MCF 10A (cell line): ENCODE results near the gene PRLR. TPM values are rescaled to one million over a fixed set of nuclear protein-coding genes. Genes with fewer than 3 reads are reported as not detected.
"Not testable (repeated sequence)": the region's sequence is repeated elsewhere in the genome, so short reads cannot be mapped to it uniquely, and the experiment has no call there.

Experiments
- BruUV-seq: library from RNA; stranded (reverse); fragments of 400-500 nt; replicated peaks from 2 replicates; lab custom pipeline; 2021; lab: Mats Ljungman, UMichigan
- CTCF ChIA-PET: fragments of 300-600 bp; sonication (Branson Sonifier 250); formaldehyde crosslinking; extraction: SDS; loops from one replicate; lab custom pipeline; 2021; ENCODE audit warnings: antibody characterized with exemption, inconsistent platforms; lab: Yijun Ruan, JAX
- POLR2A ChIA-PET: fragments of 300-600, 350-650 bp; sonication (Branson Sonifier 250); formaldehyde crosslinking; extraction: SDS; loops from one replicate; lab custom pipeline; 2020; ENCODE audit warnings: antibody characterized with exemption, inconsistent platforms; lab: Yijun Ruan, JAX
- DNase-seq: peaks from one replicate; pipeline ENCODE4 v3.0.0-alpha.2; 2018; ENCODE audit not compliant: unreplicated experiment
- H3K27ac Mint-ChIP-seq: one replicate; pipeline ENCODE4 v1.8.0; 2022; ENCODE audit warnings: mild to moderate bottlenecking, low read depth, mixed read lengths; ENCODE audit not compliant: unreplicated experiment
- H3K27me3 Mint-ChIP-seq: one replicate; pipeline ENCODE4 v1.8.0; 2022; ENCODE audit warnings: mixed read lengths; ENCODE audit not compliant: insufficient read depth, unreplicated experiment
- H3K36me3 Mint-ChIP-seq: one replicate; pipeline ENCODE4 v1.8.0; 2022; ENCODE audit warnings: mild to moderate bottlenecking, moderate library complexity, mixed read lengths; ENCODE audit not compliant: insufficient read depth, unreplicated experiment
- H3K4me1 Mint-ChIP-seq: one replicate; pipeline ENCODE4 v1.8.0; 2022; ENCODE audit warnings: mixed read lengths; ENCODE audit not compliant: insufficient read depth, unreplicated experiment
- H3K4me3 Mint-ChIP-seq: one replicate; pipeline ENCODE4 v1.8.0; 2022; ENCODE audit warnings: mild to moderate bottlenecking, moderate library complexity, mixed read lengths; ENCODE audit not compliant: unreplicated experiment
- H3K9me3 Mint-ChIP-seq: one replicate; pipeline ENCODE4 v1.8.0; 2022; ENCODE audit warnings: mixed read lengths; ENCODE audit not compliant: unreplicated experiment
- intact Hi-C: fragments of 100-400 bp; cut with micrococcal nuclease; formaldehyde crosslinking; loops from 2 replicates; pipeline ENCODE4 v1.14.1; 2022
- total RNA-seq: library from RNA; stranded (reverse); gene quantifications from 2 replicates; pipeline ENCODE4 v1.2.3, GENCODE V29; 2022
- TF ChIP-seq, protein P1 (sequence below): fragments of 200-600 bp; IDR thresholded peaks from one replicate; pipeline ENCODE4 v1.8.0; 2022; ENCODE audit warnings: antibody characterized with exemption, mild to moderate bottlenecking; ENCODE audit not compliant: unreplicated experiment

PRLR gene
- total RNA-seq, 1 experiment from 2014 or later: 0.16 TPM

DNA sequence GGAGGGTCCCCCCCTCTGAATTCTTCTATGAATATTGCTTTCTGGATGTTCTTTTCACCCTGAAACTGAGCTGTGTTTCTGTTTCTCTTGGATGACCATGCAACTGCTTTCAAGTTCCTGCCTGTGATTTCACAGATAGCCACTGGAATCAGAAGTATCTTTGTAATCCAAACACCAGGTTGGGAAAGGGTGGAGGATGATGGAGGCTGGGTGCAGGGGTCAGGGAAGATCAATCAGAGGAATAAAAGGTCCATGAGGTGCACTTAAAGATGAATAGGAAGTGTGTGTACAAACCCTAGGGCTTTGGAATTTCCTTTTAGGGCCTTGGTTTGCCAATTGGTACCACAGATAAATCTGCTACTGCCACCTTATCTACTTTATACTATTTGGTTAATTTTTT is 114.4 kb downstream of the PRLR start:
- CTCF ChIA-PET: interaction anchor here (0.9 to 1.0 kb wide), 2 partner anchors 9 to 87 kb away, joined by 3 read pairs; no protein-coding TSS in a partner anchor
- peaks cover 8% of the 10 kb centered on the region for H3K4me1 Mint-ChIP-seq
- H3K27ac Mint-ChIP-seq: no peak overlapping the region
- no peaks in the 10 kb centered on the region for H3K9me3 Mint-ChIP-seq
- POLR2A ChIA-PET: no interaction called here
- TF ChIP-seq, protein P1, sequence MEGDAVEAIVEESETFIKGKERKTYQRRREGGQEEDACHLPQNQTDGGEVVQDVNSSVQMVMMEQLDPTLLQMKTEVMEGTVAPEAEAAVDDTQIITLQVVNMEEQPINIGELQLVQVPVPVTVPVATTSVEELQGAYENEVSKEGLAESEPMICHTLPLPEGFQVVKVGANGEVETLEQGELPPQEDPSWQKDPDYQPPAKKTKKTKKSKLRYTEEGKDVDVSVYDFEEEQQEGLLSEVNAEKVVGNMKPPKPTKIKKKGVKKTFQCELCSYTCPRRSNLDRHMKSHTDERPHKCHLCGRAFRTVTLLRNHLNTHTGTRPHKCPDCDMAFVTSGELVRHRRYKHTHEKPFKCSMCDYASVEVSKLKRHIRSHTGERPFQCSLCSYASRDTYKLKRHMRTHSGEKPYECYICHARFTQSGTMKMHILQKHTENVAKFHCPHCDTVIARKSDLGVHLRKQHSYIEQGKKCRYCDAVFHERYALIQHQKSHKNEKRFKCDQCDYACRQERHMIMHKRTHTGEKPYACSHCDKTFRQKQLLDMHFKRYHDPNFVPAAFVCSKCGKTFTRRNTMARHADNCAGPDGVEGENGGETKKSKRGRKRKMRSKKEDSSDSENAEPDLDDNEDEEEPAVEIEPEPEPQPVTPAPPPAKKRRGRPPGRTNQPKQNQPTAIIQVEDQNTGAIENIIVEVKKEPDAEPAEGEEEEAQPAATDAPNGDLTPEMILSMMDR: no peak
- intact Hi-C loops: no loop called here
- peaks cover 5% of the 10 kb centered on the region for H3K27me3 Mint-ChIP-seq
- BruUV-seq: no TSS peak
- peaks cover 4% of the 10 kb centered on the region for H3K36me3 Mint-ChIP-seq
- H3K4me3 Mint-ChIP-seq: no peak overlapping the region
- no peak for DNase-seq

DNA sequence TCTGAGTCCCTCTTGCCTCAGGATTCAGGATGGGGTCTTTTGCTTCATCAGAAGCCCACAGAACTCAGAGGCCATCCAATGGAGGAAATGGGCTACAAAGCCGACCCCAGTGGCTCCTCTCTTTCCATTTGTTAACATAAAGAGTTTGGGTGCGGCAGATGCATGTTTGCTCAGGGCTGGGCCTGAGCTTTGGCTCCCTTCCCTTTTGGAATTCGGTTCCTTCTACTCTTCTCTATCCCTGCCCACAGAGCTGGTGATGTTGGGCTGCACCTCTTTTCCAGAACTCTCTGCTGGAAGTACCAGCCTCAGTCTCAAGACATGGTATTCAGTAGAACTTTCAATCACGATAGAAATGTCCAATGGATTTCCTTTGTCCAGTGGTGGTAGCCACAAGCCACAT is 115.6 kb downstream of the PRLR start:
- intact Hi-C loops: no loop called here
- Mint-ChIP-seq H3K27me3 (peaks cover 11% of the 10 kb centered on the region), H3K4me3 (no peak overlapping the region), H3K9me3 (no peaks in the 10 kb centered on the region), H3K36me3 (peaks cover 4% of the 10 kb centered on the region), H3K27ac (no peak overlapping the region), H3K4me1 (peaks cover 8% of the 10 kb centered on the region)
- POLR2A ChIA-PET: no interaction called here
- DNase-seq: no peak
- TF ChIP-seq, protein P1: no peak
- CTCF ChIA-PET: interaction anchor here (0.7 to 0.8 kb wide), 2 partner anchors 111 to 321 kb away, joined by 3 read pairs; no protein-coding TSS in a partner anchor
- no TSS peak for BruUV-seq

DNA sequence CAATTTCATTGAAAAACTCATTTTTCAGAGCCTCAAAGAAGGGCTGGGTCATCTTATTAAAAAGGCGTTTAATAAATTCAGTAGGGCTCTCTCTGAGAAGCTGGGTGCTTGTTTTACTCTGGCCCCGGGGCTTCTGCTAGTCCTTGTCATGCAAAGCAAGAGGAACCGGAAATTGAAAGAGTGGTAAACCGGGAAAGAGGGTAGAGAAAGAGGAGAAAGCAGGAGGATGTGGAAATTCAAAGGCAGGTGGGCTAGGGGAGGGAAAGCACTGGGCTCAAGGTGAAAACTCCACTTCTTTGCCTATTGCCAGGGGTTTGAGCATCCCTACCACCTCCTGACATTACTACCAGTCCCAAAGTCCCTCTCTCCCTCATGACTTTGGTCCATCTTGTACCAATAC is 118.0 kb downstream of the PRLR start:
- CTCF ChIA-PET: no interaction called here
- TF ChIP-seq, protein P1: no peak
- POLR2A ChIA-PET: no interaction called here
- intact Hi-C loops: no loop called here
- Mint-ChIP-seq H3K9me3 (no peaks in the 10 kb centered on the region), H3K4me1 (no peaks in the 10 kb centered on the region), H3K27ac (no peak overlapping the region), H3K27me3 (peaks cover 11% of the 10 kb centered on the region), H3K36me3 (peaks cover 4% of the 10 kb centered on the region), H3K4me3 (no peak overlapping the region)
- no peak for DNase-seq
- BruUV-seq: no TSS peak

- H3K4me1 Mint-ChIP-seq, H3K4me3 Mint-ChIP-seq, H3K9me3 Mint-ChIP-seq, POLR2A ChIA-PET, H3K27me3 Mint-ChIP-seq, DNase-seq, H3K36me3 Mint-ChIP-seq, intact Hi-C loops, H3K27ac Mint-ChIP-seq, BruUV-seq: not testable (repeated sequence)
- CTCF ChIA-PET: interaction anchor here (0.5 to 1.0 kb wide), 3 partner anchors 105 to 822 kb away, joined by 3 to 5 read pairs (median 3); no protein-coding TSS in a partner anchor
These were observed 125.7 kb downstream of the PRLR start for GRCh38 chr5:35104550-35104949.
